Left ventricle myocardium inferior (tissue), 1 donor: ENCODE measurements around the gene ESPNL. TPM values are rescaled to one million over a fixed set of nuclear protein-coding genes. Genes with fewer than 3 reads are reported as not detected.
A peak's percentile ranks its signal among the peaks of the same experiment; 100 is the strongest.
"Not testable (repeated sequence)": the region's sequence is repeated elsewhere in the genome, so short reads cannot be mapped to it uniquely, and the experiment has no call there.

Source experiments
- DNase-seq: peaks from one replicate; pipeline ENCODE4 v3.0.0-alpha.2; 2020
- H3K27ac ChIP-seq: fragments of 200-600 bp; replicated peaks from 2 replicates; pipeline ENCODE4 v1.8.0; 2021
- H3K27me3 ChIP-seq: fragments of 200-600 bp; 2 replicates; pipeline ENCODE4 v1.8.0; 2021; ENCODE audit warnings: low read depth
- H3K36me3 ChIP-seq: fragments of 200-600 bp; 2 replicates; pipeline ENCODE4 v1.8.0; 2021
- H3K4me1 ChIP-seq: fragments of 200-600 bp; 2 replicates; pipeline ENCODE4 v1.8.0; 2021
- H3K4me3 ChIP-seq: fragments of 200-600 bp; 2 replicates; pipeline ENCODE4 v1.8.0; 2021; ENCODE audit warnings: mild to moderate bottlenecking, moderate library complexity
- H3K9me3 ChIP-seq: fragments of 200-600 bp; replicated peaks from 2 replicates; pipeline ENCODE4 v1.8.0; 2021
- intact Hi-C: fragments of 100-400 bp; cut with micrococcal nuclease; formaldehyde crosslinking; loops from one replicate; pipeline ENCODE4 v1.11.0; 2022
- long read RNA-seq: library from polyadenylated mRNA; unstranded; transcript quantifications from one replicate; pipeline ENCODE4 v2.0.0, GENCODE V29; 2021
- total RNA-seq: library from RNA; stranded (reverse); fragmentation: NEBNext Ultra II Directional; extraction: Animal tissue kit (Norgen Biotek cat#: 25700); gene quantifications from one replicate; pipeline ENCODE4 v1.2.1, GENCODE V29; 2021
- TF ChIP-seq, protein P1 (sequence below): fragments of 200-600 bp; IDR thresholded peaks from 2 replicates; pipeline ENCODE4 v1.8.0; 2021; ENCODE audit warnings: antibody characterized with exemption, mild to moderate bottlenecking, borderline replicate concordance
- donor health status: DM: no; HTN: yes; CAD: no; lungs with severe emphysema.

Gene ESPNL
- total RNA-seq, result not detected
- long read RNA-seq, result 0 reads

GRCh38 chr2:238100049-238100820 is at the start of gene ESPNL:
TSS of gene ESPNL (plus strand) at chr2:238100340. CDS start at chr2:238100420, 80 bp downstream.
- TF ChIP-seq, protein P1, sequence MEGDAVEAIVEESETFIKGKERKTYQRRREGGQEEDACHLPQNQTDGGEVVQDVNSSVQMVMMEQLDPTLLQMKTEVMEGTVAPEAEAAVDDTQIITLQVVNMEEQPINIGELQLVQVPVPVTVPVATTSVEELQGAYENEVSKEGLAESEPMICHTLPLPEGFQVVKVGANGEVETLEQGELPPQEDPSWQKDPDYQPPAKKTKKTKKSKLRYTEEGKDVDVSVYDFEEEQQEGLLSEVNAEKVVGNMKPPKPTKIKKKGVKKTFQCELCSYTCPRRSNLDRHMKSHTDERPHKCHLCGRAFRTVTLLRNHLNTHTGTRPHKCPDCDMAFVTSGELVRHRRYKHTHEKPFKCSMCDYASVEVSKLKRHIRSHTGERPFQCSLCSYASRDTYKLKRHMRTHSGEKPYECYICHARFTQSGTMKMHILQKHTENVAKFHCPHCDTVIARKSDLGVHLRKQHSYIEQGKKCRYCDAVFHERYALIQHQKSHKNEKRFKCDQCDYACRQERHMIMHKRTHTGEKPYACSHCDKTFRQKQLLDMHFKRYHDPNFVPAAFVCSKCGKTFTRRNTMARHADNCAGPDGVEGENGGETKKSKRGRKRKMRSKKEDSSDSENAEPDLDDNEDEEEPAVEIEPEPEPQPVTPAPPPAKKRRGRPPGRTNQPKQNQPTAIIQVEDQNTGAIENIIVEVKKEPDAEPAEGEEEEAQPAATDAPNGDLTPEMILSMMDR, result no peak
- no peak within 1 kb of the TSS for H3K27ac ChIP-seq
- no peaks in the 10 kb centered on the region for H3K27me3 ChIP-seq
- H3K9me3 ChIP-seq, result no peaks in the 10 kb centered on the region
- no peak within 1 kb of the TSS for H3K4me3 ChIP-seq
- no peaks in the 10 kb centered on the region for H3K36me3 ChIP-seq
- no peak for DNase-seq
- peaks cover 9% of the 10 kb centered on the region for H3K4me1 ChIP-seq
- intact Hi-C loops, result no loop called here

- no peaks in the 10 kb centered on the region for H3K27me3 ChIP-seq
- H3K9me3 ChIP-seq, result peaks cover 6% of the 10 kb centered on the region
Observed at GRCh38 chr2:238053191-238053776, 46.9 kb upstream of the ESPNL start.

GRCh38 chr2:238055841-238056240 is 44.3 kb upstream of the ESPNL start:
- DNase-seq, result no peak
- no peaks in the 10 kb centered on the region for H3K27me3 ChIP-seq
- H3K9me3 ChIP-seq, result no peaks in the 10 kb centered on the region
- H3K27ac ChIP-seq, result no peak overlapping the region
- no peaks in the 10 kb centered on the region for H3K36me3 ChIP-seq
- H3K4me1 ChIP-seq, result peaks cover 16% of the 10 kb centered on the region
- intact Hi-C loops, result no loop called here
- no peak overlapping the region for H3K4me3 ChIP-seq
- TF ChIP-seq, protein P1, result no peak

More at GRCh38 chr2:238053191-238053776, 46.9 kb upstream of the ESPNL start:
- Histone ChIP-seq H3K4me3 (no peak overlapping the region), H3K27ac (no peak overlapping the region), H3K4me1 (no peaks in the 10 kb centered on the region), H3K36me3 (no peaks in the 10 kb centered on the region)
- DNase-seq, result no peak
- TF ChIP-seq, protein P1, result no peak
- intact Hi-C loops, result no loop called here

- H3K27me3 ChIP-seq, H3K9me3 ChIP-seq, H3K27ac ChIP-seq, DNase-seq, intact Hi-C loops, H3K4me3 ChIP-seq, H3K36me3 ChIP-seq: not testable (repeated sequence)
- H3K4me1 ChIP-seq, result peaks cover 31% of the 10 kb centered on the region
Observed at GRCh38 chr2:238057696-238058575, 42.2 kb upstream of the ESPNL start.

DNA sequence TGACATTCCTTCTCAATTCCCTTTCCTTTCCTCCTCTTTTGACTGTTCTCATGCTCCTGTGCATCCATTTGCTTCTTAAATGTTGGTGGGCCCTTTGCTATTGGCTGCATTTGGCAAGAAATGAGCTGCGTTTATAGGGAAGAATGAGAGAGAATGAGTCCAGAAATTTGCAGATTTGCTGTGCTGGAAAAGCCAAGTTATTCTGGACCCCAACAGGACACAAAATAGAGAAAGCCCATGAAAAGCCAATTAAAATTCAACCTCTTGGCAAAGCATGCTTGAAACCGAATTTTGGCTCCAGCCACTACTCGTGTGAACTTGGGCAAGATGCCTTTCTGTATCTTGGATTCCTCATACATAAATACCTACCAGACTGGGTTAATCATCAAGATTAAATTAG is 40.6 kb upstream of the ESPNL start:
- Histone ChIP-seq H3K27me3 (no peaks in the 10 kb centered on the region), H3K36me3 (peaks cover 3% of the 10 kb centered on the region), H3K9me3 (no peaks in the 10 kb centered on the region), H3K4me3 (peak overlapping the region; percentile 99), H3K27ac (no peak overlapping the region), H3K4me1 (peaks cover 31% of the 10 kb centered on the region)
- DNase-seq, result no peak
- intact Hi-C loops, result no loop called here
- TF ChIP-seq, protein P1, result no peak
